Measurements from ENCODE around the gene TRAM2. TPM values are rescaled to one million over a fixed set of nuclear protein-coding genes. Genes with fewer than 3 reads are reported as not detected.

TRAM2 gene
- 32.4 and 63.3 TPM in 2 replicates for total RNA-seq

DNA sequence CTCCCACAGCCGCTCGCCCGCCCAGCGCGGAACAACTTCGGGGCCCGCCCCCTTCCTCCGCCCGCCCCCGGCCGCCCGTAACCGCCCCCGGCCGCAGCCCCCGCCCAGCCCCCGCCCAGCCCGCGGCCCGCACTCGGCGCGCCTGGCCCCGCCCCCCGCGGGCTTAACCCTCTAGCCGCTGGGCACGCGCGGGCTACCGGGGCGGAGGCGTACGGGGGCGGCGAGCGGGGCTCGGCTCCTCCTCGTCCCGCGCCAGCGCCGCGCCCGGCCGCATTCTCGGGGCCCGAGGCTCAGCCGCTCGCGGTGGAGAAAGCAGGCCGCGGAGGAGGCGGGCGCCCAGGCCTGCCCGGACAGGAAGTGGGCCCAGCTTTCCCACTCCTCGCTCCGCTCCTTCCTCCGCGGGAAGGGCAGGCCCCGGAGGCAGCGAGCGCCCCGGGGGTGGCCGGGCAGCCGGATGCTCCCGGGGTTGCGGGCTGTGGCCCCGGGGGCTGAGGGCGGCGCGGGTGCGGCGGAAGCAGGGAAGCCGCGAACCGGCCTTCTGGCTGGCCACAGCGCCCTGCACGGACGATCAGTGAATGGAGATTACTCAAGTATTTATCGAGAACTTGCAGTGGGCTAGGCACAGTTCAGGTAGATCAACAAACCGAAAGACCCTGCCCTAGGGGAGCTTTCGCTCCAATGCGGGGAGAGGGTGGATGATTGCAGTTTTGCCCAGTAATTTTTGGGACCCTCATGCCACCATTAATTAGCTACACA, at the start of gene TRAM2:
Gene TRAM2 (minus strand): TSS at position 39 of the 756 bp plus-strand sequence. CDS start 145 bp downstream, outside the sequence.

Other genes starting within 250 kb of the TRAM2 start
- gene PAQR8, start 214.9 kb downstream of the TRAM2 start, total RNA-seq = 1.4 and 2.1 TPM in 2 replicates
- 15.8 and 18.2 TPM in 2 replicates for gene EFHC1, start 156.7 kb downstream of the TRAM2 start, total RNA-seq
- 18.5 and 21.2 TPM in 2 replicates for gene TMEM14A, start 94.1 kb upstream of the TRAM2 start, total RNA-seq
- gene GSTA2, start 186.4 kb upstream of the TRAM2 start, total RNA-seq = not detected in 2 replicates
- not detected in 2 replicates for gene GSTA1, start 226.8 kb upstream of the TRAM2 start, total RNA-seq

All from smooth muscle cell of bladder (primary cell).